Kidney (tissue), 14 donors: ENCODE results near the gene PPIL3. TPM values are rescaled to one million over a fixed set of nuclear protein-coding genes. Genes with fewer than 3 reads are reported as not detected.

Experiments
- DNase-seq, 5 donors: peaks; one replicate each; pipeline ENCODE4 v3.0.0-alpha.2; 2013 to 2020
- FAIRE-seq: peaks from 2 replicates; lab custom pipeline; 2012; peaks lifted over from hg19 to GRCh38; lab: Jason Lieb, UNC
- H3K27ac ChIP-seq, 2 donors: one replicate each; pipeline ENCODE4 v1.7.0; 2013; ENCODE audit warnings: low read depth in 2 of 2, low read length in 2 of 2, inconsistent platforms in 1 of 2
- H3K27me3 ChIP-seq: one replicate; pipeline ENCODE4 v1.7.1; 2013; ENCODE audit warnings: low read length, inconsistent platforms; ENCODE audit not compliant: control insufficient read depth, insufficient read depth
- H3K36me3 ChIP-seq, 3 donors: one replicate each; pipeline versions ENCODE4 v1.7.0 to v1.7.1; 2013; ENCODE audit warnings: low read length in 3 of 3, control low read depth in 1 of 3, inconsistent platforms in 1 of 3; ENCODE audit not compliant: insufficient read depth in 3 of 3, control insufficient read depth in 2 of 3
- H3K4me1 ChIP-seq, 3 donors: one replicate each; pipeline versions ENCODE4 v1.7.0 to v1.7.1; 2013; ENCODE audit warnings: low read length in 3 of 3, inconsistent platforms in 1 of 3, low read depth in 1 of 3; ENCODE audit not compliant: control insufficient read depth in 2 of 3, insufficient read depth in 2 of 3
- H3K4me3 ChIP-seq, 3 donors: one replicate each; pipeline versions ENCODE4 v1.7.0 to v1.8.1; 2013; ENCODE audit warnings: low read length in 3 of 3, control low read depth in 1 of 3, inconsistent platforms in 1 of 3
- H3K9ac ChIP-seq, 3 donors: one replicate each; pipeline versions ENCODE4 v1.7.0 to v1.7.1; 2013; ENCODE audit warnings: low read length in 3 of 3, control low read depth in 1 of 3, inconsistent platforms in 1 of 3
- H3K9me3 ChIP-seq, 3 donors: one replicate each; pipeline versions ENCODE4 v1.7.0 to v1.7.1; 2013; ENCODE audit warnings: low read length in 3 of 3, control low read depth in 1 of 3, inconsistent platforms in 1 of 3; ENCODE audit not compliant: control insufficient read depth in 2 of 3, insufficient read depth in 1 of 3
- intact Hi-C: fragments of 100-400 bp; cut with DNase I; formaldehyde crosslinking; loops from one replicate; pipeline ENCODE4 v1.11.1; 2022
- polyA plus RNA-seq: library from polyadenylated mRNA; stranded (reverse); fragments of 350-450 nt; fragmentation: Illumina TruSeq; extraction: RNeasy Lipid Tissue Mini Kit (QIAGEN cat#74804); gene quantifications from one replicate; pipeline ENCODE4 v1.2.3, GENCODE V29; 2014; ENCODE audit warnings: low read depth, low replicate concordance; ENCODE audit not compliant: insufficient read depth
- total RNA-seq: library from RNA; stranded (reverse); fragmentation: NEBNext Ultra II Directional; extraction: Animal tissue kit (Norgen Biotek cat#: 25700); gene quantifications from one replicate; pipeline ENCODE4 v1.2.1, GENCODE V29; 2021
- TF ChIP-seq, protein P1 (sequence below): IDR thresholded peaks from 3 replicates; pipeline ENCODE4 v1.5.1; 2012; ENCODE audit warnings: mild to moderate bottlenecking, moderate library complexity, borderline replicate concordance; ENCODE audit not compliant: insufficient read depth; ENCODE audit errors: extremely low read depth
- donor health status: control.
- donor health status: control.
- donor health status: control.
- donor health status: control.
- donor health status: control.
- donor health status: DM: yes; HTN: yes; CAD: no.
- donor health status: Normal renal cell carcinoma (clear cell type).

PPIL3 gene
- total and polyA plus RNA-seq, 2 donors from 2014 or later: 26.7 to 27.0 TPM

DNA sequence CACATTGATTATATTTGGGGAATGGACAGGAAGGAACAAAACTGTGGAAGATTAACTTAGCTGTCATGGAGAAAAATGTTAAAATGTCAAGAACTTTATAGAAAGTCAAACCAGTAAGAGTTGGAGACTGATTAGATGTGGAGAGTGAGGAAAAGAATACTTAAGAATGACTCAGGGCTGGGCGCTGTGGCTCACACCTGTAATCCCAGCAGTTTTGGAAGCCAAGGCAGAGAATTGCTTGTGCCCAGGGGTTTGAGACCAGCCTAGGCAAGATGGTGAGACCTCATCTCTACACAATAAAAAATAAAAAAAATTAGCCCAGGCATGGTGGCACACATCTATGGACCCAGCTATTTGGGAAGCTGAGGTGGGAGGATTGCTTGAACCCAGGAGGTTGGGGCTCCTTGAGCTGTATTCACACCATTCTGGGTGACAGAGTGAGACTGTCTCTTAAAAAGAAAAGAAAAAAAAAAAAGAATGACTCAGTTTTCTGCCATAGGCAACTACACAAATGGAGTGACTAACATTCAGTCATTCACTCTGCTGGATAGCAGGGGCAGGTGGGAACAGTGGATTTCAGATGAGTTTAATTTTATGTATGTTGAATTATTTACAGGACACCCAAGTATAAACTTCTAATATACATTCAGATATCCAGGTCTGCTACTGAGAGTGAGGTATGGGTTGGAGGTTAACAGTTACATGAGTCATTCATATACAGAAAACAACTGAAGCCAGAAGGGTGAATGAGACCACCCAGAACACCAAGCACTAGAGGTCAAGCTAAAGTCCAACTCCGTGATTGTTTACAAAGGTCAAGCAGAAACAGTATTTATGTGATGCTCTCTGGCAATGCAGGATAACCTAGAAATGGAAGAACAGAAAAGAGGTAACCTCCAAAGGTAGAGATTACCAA is 40.7 kb upstream of the PPIL3 start:
- no peak overlapping the region for H3K4me3 ChIP-seq
- DNase-seq: no peak
- no peaks in the 10 kb centered on the region for H3K4me1 ChIP-seq
- no peak overlapping the region for H3K9ac ChIP-seq
- H3K27me3 ChIP-seq: no peaks in the 10 kb centered on the region
- intact Hi-C loops: no loop called here
- FAIRE-seq: no peak
- TF ChIP-seq, protein P1, sequence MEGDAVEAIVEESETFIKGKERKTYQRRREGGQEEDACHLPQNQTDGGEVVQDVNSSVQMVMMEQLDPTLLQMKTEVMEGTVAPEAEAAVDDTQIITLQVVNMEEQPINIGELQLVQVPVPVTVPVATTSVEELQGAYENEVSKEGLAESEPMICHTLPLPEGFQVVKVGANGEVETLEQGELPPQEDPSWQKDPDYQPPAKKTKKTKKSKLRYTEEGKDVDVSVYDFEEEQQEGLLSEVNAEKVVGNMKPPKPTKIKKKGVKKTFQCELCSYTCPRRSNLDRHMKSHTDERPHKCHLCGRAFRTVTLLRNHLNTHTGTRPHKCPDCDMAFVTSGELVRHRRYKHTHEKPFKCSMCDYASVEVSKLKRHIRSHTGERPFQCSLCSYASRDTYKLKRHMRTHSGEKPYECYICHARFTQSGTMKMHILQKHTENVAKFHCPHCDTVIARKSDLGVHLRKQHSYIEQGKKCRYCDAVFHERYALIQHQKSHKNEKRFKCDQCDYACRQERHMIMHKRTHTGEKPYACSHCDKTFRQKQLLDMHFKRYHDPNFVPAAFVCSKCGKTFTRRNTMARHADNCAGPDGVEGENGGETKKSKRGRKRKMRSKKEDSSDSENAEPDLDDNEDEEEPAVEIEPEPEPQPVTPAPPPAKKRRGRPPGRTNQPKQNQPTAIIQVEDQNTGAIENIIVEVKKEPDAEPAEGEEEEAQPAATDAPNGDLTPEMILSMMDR: no peak
- peaks cover 10 to 33% (median 14%) of the 10 kb centered on the region in 3 donors for H3K36me3 ChIP-seq
- no peak overlapping the region for H3K27ac ChIP-seq
- H3K9me3 ChIP-seq: no peaks in the 10 kb centered on the region

DNA sequence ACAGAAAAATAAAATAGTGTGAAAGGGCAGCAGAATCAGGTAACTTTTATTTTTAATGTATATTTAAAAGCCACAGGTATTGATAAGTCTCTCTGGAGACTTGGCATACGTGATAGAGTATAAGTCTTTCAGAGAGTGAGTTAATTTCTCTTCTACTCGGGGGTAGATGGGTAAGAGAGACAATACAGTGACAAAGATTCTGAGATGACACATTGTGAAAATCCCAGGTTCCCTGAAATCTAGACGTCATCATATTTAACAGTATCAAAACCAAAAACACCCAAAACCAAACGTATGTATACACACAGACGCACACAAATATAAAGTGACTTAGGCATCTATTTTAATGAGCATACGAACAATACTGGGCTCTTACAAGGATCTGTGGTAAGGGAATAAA is 33.6 kb upstream of the PPIL3 start:
- Histone ChIP-seq H3K4me1 (no peaks in the 10 kb centered on the region), H3K4me3 (no peak overlapping the region), H3K9ac (no peak overlapping the region), H3K36me3 (peaks cover 3 to 49% (median 13%) of the 10 kb centered on the region in 3 donors), H3K27ac (no peak overlapping the region), H3K9me3 (no peaks in the 10 kb centered on the region), H3K27me3 (no peaks in the 10 kb centered on the region)
- FAIRE-seq (no peak), DNase-seq (no peak)
- intact Hi-C loops: no loop called here
- TF ChIP-seq, protein P1: no peak

DNA sequence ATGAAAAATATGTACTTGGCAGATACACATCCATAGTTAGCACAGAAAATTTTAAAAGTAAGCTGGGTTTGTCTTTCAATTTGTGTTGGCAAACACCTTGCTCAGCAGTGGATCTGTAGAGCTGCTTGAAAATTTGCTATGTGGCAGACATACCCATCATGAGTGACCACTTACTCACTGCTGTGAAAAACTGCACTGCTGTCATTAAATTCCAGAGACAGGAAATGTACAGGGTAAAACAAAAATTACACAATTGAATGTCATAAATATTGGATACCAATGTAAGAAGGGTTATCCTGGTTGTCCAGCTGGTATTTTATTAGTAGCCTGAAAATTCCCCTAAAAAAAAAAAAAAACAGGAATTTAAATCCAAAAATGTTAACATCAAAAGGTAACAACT is 24.8 kb upstream of the PPIL3 start:
- Histone ChIP-seq H3K4me3 (no peak overlapping the region), H3K27ac (no peak overlapping the region), H3K4me1 (no peaks in the 10 kb centered on the region), H3K9me3 (no peaks in the 10 kb centered on the region), H3K36me3 (peaks cover 2 to 48% (median 18%) of the 10 kb centered on the region in 3 donors), H3K27me3 (no peaks in the 10 kb centered on the region), H3K9ac (no peak overlapping the region)
- FAIRE-seq: no peak
- intact Hi-C loops: no loop called here
- no peak for DNase-seq
- TF ChIP-seq, protein P1: no peak
